ENCODE measurements around the gene MED14. TPM values are rescaled to one million over a fixed set of nuclear protein-coding genes. Genes with fewer than 3 reads are reported as not detected.

Gene MED14
- total and polyA plus RNA-seq, 2 of the 13 experiments (the other 11 are each of a cell fraction or from before 2014, with no cell fraction given) = 10.2 to 16.3 TPM

DNA sequence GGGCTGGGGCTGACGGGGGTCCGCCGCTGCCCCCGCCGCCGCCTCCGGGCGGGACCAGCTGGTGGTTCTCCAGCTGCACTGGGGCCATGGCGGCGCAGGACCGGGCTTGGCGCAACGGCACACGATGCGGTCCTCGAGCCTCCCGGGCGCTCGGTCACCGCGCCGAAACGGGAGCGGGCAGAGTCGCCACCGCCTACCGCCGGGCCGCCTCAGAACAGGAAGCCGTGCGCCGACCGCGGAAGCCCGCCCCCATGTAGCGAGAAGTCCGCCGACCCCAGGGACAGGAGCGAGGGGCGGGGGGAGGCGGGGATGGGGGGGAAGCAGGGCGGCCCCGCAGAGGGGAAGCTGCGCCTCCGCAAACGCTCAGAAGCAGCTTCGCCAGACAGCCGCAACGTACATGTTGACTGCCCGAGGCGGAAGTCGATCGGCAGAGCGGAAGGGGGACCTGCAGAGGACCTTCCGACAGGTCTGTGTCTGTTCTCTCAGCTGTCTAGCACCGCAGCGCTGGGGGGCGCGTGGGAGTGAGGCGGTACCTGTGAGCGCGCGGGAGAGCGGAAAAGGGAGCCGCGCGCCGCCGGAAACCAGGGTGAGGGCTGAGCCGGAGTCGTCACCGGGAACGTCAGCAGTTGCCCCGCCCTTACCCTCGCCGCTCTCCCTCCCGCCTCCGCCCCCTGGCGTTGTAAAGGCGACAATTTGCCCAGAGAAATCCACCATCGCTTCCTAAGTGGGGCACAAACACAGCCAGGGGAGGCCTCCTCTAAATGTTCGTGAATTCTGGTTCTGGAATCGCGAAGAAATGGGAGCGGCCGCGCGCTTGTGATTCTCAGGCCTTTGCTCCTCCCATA is at the start of gene MED14 (continued):
- TF ChIP-seq, protein P1, sequence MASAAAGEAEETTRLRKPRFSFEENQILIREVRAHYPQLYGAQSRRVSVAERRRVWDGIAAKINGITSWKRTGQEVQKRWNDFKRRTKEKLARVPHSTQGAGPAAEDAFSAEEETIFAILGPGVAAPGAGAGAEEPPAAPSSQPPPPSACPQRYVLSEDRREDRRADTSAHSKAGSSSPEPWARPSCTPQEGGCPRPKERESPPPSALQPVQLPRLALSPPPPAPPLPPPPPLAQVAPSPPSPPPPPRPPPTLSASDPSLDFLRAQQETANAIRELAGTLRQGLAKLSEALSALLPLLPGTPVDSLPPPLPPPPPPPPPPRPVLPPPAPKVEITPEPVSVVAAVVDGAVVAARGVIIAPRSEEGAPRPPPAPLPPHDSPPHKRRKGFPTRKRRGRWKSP (CRISPR knock-in tag; IDR thresholded peaks at IDR 0.05) = 0 out of 2 replicates have a peak, but pooled peaks have one; percentile 32
- TF ChIP-seq FOXO1 (CRISPR knock-in tag; IDR thresholded peaks at IDR 0.05) (no peak), EED (CRISPR knock-in tag; IDR thresholded peaks at IDR 0.05) (no peak), HOXA3 (CRISPR knock-in tag; IDR thresholded peaks at IDR 0.05) (peak; percentile 72), MIXL1 (CRISPR knock-in tag; IDR thresholded peaks at IDR 0.05) (no peak), SMAD1 (CRISPR knock-in tag; IDR thresholded peaks at IDR 0.05; ENCODE audit: borderline replicate concordance, low read depth) (no peak), ZNF577 (CRISPR knock-in tag; IDR thresholded peaks at IDR 0.05; ENCODE audit: borderline replicate concordance, low read depth) (no peak), REPIN1 (CRISPR knock-in tag; IDR thresholded peaks at IDR 0.05; ENCODE audit: borderline replicate concordance, low read depth) (0 out of 2 replicates have a peak, but pooled peaks have one; percentile 30), KLF6 (CRISPR knock-in tag; IDR thresholded peaks at IDR 0.05) (0 out of 2 replicates have a peak, but pooled peaks have one; percentile 29), ZNF121 (CRISPR knock-in tag; IDR thresholded peaks at IDR 0.05) (no peak), NFE2L1 (CRISPR knock-in tag; IDR thresholded peaks at IDR 0.05; ENCODE audit: borderline replicate concordance) (no peak), PTBP1 (IDR thresholded peaks at IDR 0.05; ENCODE audit: low read depth, low read length, poor library complexity, severe bottlenecking) (no peak)
- TF ChIP-seq, protein P2, sequence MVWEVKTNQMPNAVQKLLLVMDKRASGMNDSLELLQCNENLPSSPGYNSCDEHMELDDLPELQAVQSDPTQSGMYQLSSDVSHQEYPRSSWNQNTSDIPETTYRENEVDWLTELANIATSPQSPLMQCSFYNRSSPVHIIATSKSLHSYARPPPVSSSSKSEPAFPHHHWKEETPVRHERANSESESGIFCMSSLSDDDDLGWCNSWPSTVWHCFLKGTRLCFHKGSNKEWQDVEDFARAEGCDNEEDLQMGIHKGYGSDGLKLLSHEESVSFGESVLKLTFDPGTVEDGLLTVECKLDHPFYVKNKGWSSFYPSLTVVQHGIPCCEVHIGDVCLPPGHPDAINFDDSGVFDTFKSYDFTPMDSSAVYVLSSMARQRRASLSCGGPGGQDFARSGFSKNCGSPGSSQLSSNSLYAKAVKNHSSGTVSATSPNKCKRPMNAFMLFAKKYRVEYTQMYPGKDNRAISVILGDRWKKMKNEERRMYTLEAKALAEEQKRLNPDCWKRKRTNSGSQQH (CRISPR knock-in tag; IDR thresholded peaks at IDR 0.05; ENCODE audit: low read depth) = no peak
- TF ChIP-seq, protein P3, sequence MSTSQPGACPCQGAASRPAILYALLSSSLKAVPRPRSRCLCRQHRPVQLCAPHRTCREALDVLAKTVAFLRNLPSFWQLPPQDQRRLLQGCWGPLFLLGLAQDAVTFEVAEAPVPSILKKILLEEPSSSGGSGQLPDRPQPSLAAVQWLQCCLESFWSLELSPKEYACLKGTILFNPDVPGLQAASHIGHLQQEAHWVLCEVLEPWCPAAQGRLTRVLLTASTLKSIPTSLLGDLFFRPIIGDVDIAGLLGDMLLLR (CRISPR knock-in tag; IDR thresholded peaks at IDR 0.05) = no peak
- TF ChIP-seq, protein P4, sequence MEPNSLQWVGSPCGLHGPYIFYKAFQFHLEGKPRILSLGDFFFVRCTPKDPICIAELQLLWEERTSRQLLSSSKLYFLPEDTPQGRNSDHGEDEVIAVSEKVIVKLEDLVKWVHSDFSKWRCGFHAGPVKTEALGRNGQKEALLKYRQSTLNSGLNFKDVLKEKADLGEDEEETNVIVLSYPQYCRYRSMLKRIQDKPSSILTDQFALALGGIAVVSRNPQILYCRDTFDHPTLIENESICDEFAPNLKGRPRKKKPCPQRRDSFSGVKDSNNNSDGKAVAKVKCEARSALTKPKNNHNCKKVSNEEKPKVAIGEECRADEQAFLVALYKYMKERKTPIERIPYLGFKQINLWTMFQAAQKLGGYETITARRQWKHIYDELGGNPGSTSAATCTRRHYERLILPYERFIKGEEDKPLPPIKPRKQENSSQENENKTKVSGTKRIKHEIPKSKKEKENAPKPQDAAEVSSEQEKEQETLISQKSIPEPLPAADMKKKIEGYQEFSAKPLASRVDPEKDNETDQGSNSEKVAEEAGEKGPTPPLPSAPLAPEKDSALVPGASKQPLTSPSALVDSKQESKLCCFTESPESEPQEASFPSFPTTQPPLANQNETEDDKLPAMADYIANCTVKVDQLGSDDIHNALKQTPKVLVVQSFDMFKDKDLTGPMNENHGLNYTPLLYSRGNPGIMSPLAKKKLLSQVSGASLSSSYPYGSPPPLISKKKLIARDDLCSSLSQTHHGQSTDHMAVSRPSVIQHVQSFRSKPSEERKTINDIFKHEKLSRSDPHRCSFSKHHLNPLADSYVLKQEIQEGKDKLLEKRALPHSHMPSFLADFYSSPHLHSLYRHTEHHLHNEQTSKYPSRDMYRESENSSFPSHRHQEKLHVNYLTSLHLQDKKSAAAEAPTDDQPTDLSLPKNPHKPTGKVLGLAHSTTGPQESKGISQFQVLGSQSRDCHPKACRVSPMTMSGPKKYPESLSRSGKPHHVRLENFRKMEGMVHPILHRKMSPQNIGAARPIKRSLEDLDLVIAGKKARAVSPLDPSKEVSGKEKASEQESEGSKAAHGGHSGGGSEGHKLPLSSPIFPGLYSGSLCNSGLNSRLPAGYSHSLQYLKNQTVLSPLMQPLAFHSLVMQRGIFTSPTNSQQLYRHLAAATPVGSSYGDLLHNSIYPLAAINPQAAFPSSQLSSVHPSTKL (CRISPR knock-in tag; IDR thresholded peaks at IDR 0.05) = peak; percentile 30; the same call in 1 of the 2 replicates
- TF ChIP-seq, protein P5, sequence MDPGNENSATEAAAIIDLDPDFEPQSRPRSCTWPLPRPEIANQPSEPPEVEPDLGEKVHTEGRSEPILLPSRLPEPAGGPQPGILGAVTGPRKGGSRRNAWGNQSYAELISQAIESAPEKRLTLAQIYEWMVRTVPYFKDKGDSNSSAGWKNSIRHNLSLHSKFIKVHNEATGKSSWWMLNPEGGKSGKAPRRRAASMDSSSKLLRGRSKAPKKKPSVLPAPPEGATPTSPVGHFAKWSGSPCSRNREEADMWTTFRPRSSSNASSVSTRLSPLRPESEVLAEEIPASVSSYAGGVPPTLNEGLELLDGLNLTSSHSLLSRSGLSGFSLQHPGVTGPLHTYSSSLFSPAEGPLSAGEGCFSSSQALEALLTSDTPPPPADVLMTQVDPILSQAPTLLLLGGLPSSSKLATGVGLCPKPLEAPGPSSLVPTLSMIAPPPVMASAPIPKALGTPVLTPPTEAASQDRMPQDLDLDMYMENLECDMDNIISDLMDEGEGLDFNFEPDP (CRISPR knock-in tag; conservative IDR thresholded peaks at IDR 0.05) = no peak
- TF ChIP-seq, protein P6, sequence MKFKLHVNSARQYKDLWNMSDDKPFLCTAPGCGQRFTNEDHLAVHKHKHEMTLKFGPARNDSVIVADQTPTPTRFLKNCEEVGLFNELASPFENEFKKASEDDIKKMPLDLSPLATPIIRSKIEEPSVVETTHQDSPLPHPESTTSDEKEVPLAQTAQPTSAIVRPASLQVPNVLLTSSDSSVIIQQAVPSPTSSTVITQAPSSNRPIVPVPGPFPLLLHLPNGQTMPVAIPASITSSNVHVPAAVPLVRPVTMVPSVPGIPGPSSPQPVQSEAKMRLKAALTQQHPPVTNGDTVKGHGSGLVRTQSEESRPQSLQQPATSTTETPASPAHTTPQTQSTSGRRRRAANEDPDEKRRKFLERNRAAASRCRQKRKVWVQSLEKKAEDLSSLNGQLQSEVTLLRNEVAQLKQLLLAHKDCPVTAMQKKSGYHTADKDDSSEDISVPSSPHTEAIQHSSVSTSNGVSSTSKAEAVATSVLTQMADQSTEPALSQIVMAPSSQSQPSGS (CRISPR knock-in tag; IDR thresholded peaks at IDR 0.05) = no peak

All from HepG2 (cell line).